Prostate gland (tissue), 2 donors: ENCODE measurements around the gene HOXC12. TPM values are rescaled to one million over a fixed set of nuclear protein-coding genes. Genes with fewer than 3 reads are reported as not detected.

Source experiments
- DNase-seq: peaks from one replicate; pipeline ENCODE4 v3.0.0-alpha.2; 2019; ENCODE audit warnings: low spot score
- H3K27ac ChIP-seq, 2 donors: fragments of 200-600 bp; sonication (generic); 2 replicates each; pipeline ENCODE4 v1.5.1; 2017 to 2019
- H3K27me3 ChIP-seq: fragments of 200-600 bp; sonication (generic); replicated peaks from 2 replicates; pipeline ENCODE4 v1.5.1; 2019; ENCODE audit not compliant: insufficient read depth
- H3K36me3 ChIP-seq, 2 donors: fragments of 200-600 bp; sonication (generic); 1 replicate in 1 of 2; 2 replicates in 1 of 2; pipeline versions ENCODE4 v1.5.1 to v1.8.1; 2017 to 2019
- H3K4me1 ChIP-seq: fragments of 200-600 bp; sonication (generic); replicated peaks from 2 replicates; pipeline ENCODE4 v1.5.1; 2019
- H3K4me3 ChIP-seq, 2 donors: fragments of 200-600 bp; sonication (generic); 2 replicates each; pipeline ENCODE4 v1.5.1; 2017 to 2019
- H3K9me3 ChIP-seq: fragments of 200-600 bp; sonication (generic); 2 replicates; pipeline ENCODE4 v1.5.1; 2017
- POLR2A ChIP-seq: fragments of 450-650 bp; IDR thresholded peaks from one replicate; pipeline ENCODE4 v1.6.1; 2016; ENCODE audit warnings: antibody characterized with exemption, mild to moderate bottlenecking
- POLR2AphosphoS5 ChIP-seq: sonication (generic); formaldehyde crosslinking; IDR thresholded peaks from one replicate; pipeline ENCODE4 v1.6.1; 2017; ENCODE audit warnings: antibody characterized with exemption
- WGBS: methylation state at CpG from one replicate; pipeline ENCODE4 v1.1.5; 2018; 5-methylcytosine and 5-hydroxymethylcytosine counted together
- intact Hi-C: fragments of 100-400 bp; cut with DNase I; formaldehyde crosslinking; loops from one replicate; pipeline ENCODE4 v1.14.2; 2022
- total RNA-seq, 2 donors: library from RNA; depleted of rRNA; stranded (reverse); fragments of >200 nt; gene quantifications; one replicate each; pipeline ENCODE4 v1.1.0, GENCODE V29; 2016
- TF ChIP-seq, protein P1 (sequence below), 4 experiments: fragments of 200-600 bp in 2 of 4; fragments of 450-650 bp in 2 of 4; sonication (generic) in 2 of 4; IDR thresholded peaks; 1 replicate in 3 of 4; 2 replicates in 1 of 4; pipeline ENCODE4 v1.5.1; 2016 to 2019; ENCODE audit warnings: antibody characterized with exemption in 4 of 4, mild to moderate bottlenecking in 2 of 4, moderate library complexity in 2 of 4

Gene HOXC12
- total RNA-seq, 2 donors from 2014 or later: not detected

DNA sequence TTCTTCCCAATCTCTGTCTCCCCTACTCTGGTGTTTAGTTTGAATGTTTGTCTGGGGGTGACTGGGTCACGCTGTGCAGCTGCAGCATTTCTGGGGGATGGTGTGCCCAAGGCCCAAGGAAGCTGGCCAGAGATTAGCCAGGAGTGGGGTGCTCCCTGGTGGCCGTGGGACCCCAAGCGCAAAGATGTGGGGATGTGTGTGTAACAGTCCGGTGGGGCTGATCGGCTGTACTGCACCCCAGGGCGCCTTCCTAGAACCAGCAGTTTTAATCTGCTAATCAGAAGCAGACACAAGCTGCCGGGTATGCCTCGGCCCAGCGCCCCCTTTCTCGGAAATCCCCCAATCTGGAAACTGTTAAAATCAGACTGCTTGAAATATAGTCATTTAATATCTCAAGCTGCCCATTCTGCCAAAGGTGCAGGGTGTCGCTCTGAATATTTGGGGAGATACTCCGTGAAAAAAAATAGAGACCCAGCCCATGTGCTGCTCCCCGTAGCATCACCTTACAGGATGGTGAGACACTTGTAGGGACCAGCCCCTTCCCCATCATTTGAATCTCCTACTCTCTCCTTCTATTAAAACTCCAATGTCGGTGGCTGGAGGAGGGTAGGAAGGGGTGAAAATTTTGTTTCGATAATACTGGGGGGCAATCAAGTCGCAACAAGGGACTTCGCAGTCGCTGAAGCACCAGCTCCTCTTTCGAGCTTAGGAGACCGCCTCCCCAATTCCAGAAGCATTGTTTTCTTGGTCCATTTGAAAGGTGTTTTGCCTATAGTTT lies 49.5 kb downstream of the HOXC12 start:
- TF ChIP-seq, protein P1, sequence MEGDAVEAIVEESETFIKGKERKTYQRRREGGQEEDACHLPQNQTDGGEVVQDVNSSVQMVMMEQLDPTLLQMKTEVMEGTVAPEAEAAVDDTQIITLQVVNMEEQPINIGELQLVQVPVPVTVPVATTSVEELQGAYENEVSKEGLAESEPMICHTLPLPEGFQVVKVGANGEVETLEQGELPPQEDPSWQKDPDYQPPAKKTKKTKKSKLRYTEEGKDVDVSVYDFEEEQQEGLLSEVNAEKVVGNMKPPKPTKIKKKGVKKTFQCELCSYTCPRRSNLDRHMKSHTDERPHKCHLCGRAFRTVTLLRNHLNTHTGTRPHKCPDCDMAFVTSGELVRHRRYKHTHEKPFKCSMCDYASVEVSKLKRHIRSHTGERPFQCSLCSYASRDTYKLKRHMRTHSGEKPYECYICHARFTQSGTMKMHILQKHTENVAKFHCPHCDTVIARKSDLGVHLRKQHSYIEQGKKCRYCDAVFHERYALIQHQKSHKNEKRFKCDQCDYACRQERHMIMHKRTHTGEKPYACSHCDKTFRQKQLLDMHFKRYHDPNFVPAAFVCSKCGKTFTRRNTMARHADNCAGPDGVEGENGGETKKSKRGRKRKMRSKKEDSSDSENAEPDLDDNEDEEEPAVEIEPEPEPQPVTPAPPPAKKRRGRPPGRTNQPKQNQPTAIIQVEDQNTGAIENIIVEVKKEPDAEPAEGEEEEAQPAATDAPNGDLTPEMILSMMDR (IDR thresholded peaks at IDR 0.05): no peak
- TF ChIP-seq POLR2A (no peak), POLR2AphosphoS5 (no peak)
- no peak for DNase-seq
- WGBS: 39% methylated on average over 20 of the region's 20 CpGs
- Histone ChIP-seq H3K9me3 (no peaks in the 10 kb centered on the region), H3K4me3 (no peak overlapping the region), H3K27me3 (peaks cover 83% of the 10 kb centered on the region), H3K36me3 (no peaks in the 10 kb centered on the region), H3K27ac (no peak overlapping the region), H3K4me1 (no peaks in the 10 kb centered on the region)
- intact Hi-C loops: no loop called here

DNA sequence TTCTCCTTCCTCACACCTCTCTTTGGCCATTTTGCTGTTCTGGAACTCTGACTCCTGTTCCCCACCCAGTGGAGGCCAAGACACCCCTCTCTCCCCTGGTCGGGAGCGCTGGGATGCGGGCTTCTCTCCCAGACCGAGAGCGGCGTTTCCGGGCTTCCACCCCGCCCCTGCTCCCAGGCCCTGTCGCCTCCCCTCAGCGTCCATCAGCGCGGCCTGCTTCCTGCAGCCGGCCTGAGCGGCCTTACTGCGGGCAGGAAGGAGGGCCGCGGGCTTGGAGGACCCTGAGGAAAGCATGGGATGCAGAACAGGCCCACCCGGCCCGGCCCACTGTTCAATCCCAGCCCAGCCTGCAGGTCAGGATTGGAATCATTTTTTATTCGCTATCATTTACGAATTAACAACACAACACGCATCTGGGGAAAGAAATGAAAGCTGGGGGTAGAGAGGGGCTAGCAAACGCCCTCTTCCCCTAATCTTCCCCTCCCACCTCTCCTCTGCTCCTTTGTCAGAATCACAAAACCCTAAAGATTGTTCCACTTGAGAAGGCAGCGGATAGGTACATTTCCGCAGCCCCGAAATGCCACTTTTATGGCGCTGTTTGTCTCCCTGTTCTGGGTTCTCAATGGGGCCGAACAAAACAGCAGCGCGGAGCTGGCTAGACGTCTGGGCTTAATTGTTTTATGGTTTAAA lies 50.3 kb downstream of the HOXC12 start:
- TF ChIP-seq, protein P1 (IDR thresholded peaks at IDR 0.05): no peak
- TF ChIP-seq POLR2A (no peak), POLR2AphosphoS5 (no peak)
- no peaks in the 10 kb centered on the region for H3K4me1 ChIP-seq
- 24% methylated on average over 29 of the region's 31 CpGs for WGBS
- no peaks in the 10 kb centered on the region for H3K36me3 ChIP-seq
- peaks cover 84% of the 10 kb centered on the region for H3K27me3 ChIP-seq
- no peak overlapping the region for H3K4me3 ChIP-seq
- intact Hi-C loops: no loop called here
- no peaks in the 10 kb centered on the region for H3K9me3 ChIP-seq
- no peak for DNase-seq
- no peak overlapping the region for H3K27ac ChIP-seq

DNA sequence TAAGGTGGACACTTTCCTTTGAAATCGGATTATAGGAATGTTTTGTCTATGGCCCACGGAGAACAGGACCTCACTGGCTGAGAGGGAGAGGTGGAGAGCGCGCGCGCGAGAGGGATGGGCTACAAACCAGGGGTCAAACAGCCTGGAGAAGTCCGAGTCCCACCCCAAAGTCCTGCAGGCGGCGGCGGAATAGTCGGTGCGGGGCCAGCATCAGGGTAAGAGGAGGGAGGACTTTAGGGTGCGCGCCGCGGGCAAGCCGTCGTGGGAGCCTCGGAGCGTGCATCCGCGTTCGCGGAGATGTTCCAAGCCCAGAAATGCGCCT lies 50.8 kb downstream of the HOXC12 start:
- WGBS: 4% methylated on average over 26 of the region's 26 CpGs

DNA sequence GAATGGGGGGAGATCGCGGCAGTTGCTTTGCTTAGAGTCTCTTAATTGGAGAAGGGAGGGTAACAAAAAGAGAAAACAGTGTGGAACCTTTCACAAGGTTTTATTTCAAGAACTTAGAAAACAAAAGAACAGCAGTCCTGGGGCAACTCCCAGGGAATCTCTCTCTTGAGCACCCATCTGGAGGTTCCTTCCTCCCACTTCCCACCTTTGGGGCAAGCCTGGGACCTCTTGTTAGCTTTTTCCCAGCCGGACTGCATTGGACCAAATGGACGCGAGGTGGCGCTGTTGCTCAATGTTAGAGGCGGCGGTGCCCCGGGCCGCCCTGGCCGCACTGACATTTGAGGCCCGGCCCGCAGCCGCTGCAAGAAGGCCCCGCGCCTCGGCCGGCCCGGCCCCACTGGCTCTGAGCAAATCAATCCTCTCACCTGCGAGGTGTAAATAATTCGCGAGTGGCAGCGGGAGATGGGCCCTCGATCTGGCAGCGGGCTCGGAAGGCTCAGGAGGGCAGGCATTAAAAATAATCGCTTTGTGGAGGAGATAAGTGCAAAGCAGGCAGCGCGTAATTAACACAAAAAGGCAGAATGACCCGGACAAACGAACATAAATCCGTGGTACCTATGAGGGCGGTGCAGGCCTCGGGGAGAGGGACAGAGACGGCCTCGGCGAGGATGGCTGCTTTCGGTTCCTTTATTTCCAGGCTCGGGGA lies 51.3 kb downstream of the HOXC12 start:
- no peaks in the 10 kb centered on the region for H3K9me3 ChIP-seq

More for the DNA sequence above, 50.8 kb downstream of the HOXC12 start:
- no peak overlapping the region for H3K4me3 ChIP-seq
- H3K27ac ChIP-seq: no peak overlapping the region
- intact Hi-C loops: no loop called here
- no peaks in the 10 kb centered on the region for H3K9me3 ChIP-seq
- no peaks in the 10 kb centered on the region for H3K36me3 ChIP-seq
- H3K27me3 ChIP-seq: peaks cover 84% of the 10 kb centered on the region
- no peak for TF ChIP-seq POLR2A
- TF ChIP-seq, protein P1 (IDR thresholded peaks at IDR 0.05): no peak
- TF ChIP-seq POLR2AphosphoS5: no peak
- no peak for DNase-seq
- H3K4me1 ChIP-seq: no peaks in the 10 kb centered on the region

More for the DNA sequence above, 51.3 kb downstream of the HOXC12 start:
- TF ChIP-seq POLR2AphosphoS5 (peak; percentile 46), POLR2A (no peak)
- TF ChIP-seq, protein P1 (IDR thresholded peaks at IDR 0.05): peak; percentile 89 to 99 (median 94)
- WGBS: 9% methylated on average over 38 of the region's 39 CpGs
- Histone ChIP-seq H3K36me3 (no peaks in the 10 kb centered on the region), H3K4me1 (no peaks in the 10 kb centered on the region), H3K27ac (no peak overlapping the region), H3K4me3 (no peak overlapping the region), H3K27me3 (peaks cover 84% of the 10 kb centered on the region)
- DNase-seq: peak; percentile 78
- intact Hi-C loops: loop anchor here (2.0 kb wide), 1 partner anchor 187 kb away; no protein-coding TSS in a partner anchor
